ENCODE measurements around the gene SHROOM4.

The SHROOM4 gene

DNA sequence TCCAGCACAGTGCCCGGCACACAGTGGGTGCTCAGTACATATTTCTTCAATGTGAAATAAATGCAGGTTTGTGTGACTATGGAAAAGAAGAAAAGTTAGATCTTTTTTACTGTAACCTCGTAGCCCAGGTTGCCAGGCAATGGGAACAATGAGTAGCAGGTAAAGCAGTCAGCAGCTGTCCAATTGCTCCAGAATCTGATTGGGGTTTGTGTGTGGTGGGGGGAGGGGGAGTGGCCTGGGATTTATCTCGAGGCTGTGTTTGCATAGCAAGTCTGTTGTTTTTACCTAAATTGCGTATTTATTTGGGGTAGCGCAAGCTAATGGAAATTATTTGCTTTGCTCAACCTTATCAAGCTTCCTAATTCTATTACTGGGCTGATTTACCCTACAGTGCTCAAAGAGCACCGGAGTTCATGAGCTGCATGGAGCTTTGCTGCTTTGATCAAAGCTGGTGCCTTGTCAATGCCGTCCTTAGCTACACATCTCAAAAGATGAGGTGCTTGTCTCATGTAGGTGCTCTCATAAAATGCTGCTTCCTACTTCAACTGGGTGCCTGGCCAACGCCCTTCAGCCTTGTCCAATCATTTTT lies 198.3 kb downstream of the SHROOM4 start:
- no peak for DNase-seq (ENCODE audit: low read depth)

DNA sequence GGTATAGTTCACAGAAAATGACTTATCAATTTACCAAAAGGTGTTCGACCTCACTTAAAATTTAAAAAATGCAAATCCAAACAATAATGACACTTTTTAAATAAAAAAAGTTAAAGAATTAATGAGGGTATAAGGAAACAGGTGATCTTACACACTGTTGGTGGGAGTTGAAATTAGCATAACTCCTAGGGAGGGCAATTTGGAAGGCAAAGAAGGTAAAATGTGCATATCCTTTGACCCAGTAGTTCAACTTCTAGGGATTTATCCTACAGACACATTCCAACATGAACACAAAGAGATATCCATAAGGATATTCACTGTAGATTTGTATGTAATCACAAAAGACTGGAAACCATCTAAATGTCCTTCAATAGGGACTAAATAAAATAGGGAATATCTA lies 199.5 kb downstream of the SHROOM4 start:
- no peak for DNase-seq (ENCODE audit: low read depth)

DNA sequence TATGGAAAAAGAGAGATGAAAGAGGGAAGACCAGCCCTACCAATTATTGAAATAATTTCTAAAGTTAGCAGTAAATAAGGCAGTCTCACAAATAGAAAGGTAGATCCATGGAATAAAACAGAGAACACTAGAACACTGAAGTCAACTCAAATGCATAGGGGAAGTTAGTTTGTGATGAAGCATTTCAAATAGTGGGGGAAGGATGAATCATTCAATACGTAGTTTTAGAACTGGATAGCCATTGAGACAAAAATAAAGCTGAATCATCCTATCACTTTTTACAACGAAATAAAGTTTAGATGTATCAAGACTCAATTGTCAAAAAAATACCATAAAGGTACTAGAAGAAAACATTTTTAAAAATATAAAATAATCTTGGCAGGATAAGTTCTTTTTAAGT lies 200.1 kb downstream of the SHROOM4 start:
- DNase-seq (ENCODE audit: low read depth): no peak

DNA sequence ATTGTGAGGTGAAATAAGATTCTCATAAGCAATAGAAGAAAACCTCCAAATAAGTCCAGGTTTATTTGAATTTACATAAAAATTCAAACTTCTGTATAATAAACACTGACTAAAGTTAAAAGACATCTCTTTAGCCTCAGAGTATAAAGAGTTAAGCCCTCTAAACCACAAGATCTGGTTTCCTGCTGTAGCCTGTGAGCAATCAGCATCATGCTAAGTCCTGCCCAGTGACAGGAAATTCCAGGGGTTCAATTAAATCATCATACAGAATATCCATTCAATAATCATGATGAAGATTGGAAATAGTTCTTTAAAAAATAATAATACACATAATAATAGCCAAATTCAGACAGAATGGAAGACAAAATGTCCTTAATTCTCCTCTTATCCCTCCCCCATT lies 204.2 kb downstream of the SHROOM4 start:
- no peak for DNase-seq (ENCODE audit: low read depth)

DNA sequence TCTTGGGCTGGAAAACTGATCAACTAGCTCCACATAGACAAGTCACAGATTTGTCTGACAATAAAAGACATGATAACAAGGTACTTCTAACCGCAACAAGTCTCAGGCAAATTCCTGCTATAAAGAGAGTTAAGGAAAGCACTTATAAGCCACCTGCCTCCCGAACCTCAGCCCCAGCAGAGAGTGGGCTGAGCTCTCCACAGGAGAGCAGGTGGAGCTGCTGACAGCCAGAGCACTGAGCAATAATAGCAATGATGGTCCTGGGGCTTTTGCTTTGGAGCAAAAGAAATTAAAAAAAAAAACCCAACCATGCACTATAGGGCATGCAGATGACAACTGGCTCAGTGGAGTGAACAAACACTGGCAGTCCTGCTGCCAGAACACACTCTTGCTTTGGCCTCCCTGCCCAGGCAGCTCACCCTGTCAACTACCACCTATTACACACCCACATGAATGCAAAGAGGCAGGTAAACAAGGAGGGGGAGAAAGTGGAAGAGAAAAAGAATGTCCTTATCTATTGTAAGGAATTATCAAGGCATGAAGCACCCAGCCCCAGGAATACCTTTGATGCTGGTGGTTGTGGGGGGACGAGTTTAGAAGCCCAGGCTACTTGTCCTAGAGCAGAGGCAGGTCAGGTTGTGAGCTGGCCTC lies 207.6 kb downstream of the SHROOM4 start:
- DNase-seq (ENCODE audit: low read depth): no peak

DNA sequence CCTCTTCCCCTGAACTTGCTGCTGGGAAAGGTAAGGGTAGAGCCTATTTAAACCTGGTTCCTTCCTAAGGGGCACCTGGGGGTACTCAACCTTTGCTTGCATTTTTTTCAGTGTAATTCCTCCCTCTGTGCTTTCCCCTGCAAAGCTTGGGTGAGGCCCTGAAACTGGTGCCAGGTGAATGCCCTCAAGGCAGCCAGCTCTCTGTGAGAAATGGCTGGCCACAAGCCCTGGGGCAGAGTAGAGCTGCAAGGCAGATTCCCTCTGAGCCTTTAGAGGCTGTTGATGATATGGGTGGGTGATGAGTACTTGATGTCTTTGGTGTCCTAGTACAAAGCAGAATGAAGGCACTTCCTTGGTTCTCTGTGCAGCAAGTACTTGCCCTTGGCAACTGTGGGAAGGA lies 217.9 kb downstream of the SHROOM4 start:
- no peak for DNase-seq (ENCODE audit: low read depth)

DNA sequence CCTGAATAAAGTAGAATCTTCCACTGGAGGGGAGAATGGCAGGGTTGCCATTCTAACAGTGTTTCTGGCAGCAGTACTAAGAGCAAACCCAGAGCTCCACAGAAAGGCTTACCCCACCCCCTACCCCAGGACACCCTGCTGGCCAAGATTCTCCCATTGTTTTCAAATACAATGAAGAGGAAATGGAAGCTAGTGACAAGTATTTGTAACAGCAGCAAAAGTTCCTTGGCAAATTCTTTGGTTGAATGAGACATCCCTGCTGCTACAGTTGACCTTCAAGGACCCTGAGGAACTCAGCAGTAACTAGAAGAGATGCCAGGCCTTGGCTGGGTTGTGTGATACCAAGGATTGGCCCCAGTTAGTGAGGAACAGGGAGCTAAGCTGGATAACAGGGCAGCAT lies 219.2 kb downstream of the SHROOM4 start:
- DNase-seq (ENCODE audit: low read depth): no peak

DNA sequence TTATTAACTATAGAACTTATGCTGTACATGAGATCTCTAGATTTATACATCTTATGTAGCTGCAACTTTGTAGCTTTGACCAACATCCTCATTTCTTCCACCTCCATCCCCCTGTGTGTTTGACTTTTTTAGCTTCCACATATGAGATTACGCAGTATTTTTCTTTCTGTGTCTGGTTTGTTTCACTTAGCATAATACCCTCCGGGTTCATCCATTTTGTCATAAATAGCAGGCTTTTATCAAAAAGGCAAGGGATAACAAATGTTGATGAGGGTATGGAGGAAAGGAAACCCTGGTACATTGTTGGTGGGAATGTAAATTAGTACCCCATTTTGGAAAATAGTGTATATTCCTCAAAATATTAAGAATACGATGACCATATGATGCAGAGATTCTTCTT lies 227.0 kb downstream of the SHROOM4 start:
- DNase-seq (ENCODE audit: low read depth): no peak

DNA sequence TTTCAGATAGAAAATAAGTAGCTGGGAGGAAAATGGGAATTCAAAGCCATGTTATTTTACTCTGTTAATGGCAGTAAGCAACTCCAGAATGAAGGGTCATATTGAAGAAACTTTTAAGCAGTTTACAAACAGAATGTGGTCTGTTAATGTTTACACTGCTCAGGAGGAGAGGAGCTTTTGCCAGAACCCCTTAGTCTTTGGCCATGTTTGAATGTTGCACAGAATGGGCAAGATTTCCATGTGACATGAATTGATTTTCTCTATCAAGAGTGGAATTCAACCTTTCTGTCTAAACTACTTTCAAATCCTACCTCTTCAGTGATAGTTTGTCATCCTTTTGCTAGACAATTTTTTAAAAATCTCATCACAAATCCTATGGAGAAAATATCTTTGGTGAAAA lies 227.6 kb downstream of the SHROOM4 start:
- no peak for DNase-seq (ENCODE audit: low read depth)

DNA sequence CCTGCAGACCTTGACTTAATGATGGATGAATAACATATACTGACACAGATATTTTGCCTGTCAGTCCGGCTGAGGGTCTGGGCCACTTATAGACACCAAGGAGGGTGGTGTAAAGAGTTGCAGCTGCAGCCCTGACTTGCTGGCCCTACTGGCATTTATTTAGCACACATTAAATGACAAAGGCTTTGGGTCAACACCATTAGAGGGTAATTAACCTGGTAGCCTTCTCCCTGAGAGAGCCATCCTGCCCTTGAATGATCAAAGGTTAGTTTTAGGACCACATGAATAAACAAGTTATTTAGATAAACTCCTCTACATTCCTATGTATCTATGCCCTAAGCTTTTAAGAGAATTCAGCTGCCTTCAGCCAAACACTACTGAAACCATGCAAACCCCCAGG lies 232.6 kb downstream of the SHROOM4 start:
- DNase-seq (ENCODE audit: low read depth): no peak

DNA sequence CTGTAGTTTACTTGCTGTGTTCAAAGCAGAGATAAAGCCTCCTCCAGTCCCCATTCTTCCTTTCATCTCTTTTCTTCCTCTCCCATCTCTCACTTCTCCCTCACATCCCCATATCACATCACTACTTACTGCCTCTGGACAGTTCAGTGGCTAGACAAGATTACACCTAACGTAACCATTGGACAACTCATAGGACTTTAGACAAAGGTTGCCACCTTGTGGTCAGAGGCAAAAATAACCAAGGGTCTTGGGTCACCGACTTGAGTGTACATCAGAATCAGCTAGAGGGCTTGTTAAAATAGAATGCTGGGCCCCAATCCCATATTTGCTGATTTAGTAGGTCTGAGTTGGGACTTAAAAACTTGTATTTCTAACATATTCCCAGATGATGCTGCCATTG lies 234.0 kb downstream of the SHROOM4 start:
- no peak for DNase-seq (ENCODE audit: low read depth)

DNA sequence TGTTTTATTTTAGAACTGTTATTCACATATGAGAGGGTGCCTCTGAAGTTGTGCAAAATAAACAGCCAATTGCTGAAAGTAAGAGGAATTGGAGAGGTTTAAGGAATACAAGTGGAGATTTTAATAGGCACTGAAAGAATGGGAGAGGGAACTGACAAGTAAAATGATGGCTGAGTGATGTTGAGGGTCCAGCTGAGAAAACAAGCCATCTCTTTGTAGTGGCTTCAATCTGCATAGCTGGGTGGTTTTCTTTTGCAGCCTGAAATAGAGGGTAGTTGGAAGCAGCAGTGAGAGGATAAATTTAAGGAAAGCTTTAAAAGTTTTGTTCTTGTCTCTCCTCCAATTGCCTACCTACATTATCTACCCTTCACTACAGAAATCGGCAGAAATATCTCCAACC lies 236.7 kb downstream of the SHROOM4 start:
- DNase-seq (ENCODE audit: low read depth): no peak

DNA sequence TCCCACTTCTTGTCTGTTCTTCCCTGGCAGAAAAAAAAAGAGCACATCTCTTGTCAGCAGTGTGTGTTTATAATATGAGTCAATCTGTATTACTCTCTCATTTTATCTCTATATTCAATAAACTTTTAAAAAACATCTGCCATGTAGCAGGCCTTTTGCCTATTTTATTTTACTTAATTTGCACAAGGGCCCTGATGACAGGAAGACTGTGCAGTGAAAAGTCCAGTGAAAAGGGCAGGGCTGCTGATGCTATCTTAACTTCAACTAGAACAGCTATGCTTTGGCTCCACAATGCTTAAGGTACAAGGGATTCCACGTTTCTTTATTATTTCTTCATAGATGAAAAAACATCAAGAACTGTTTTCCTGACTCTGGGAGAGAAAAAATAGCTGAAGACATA lies 246.4 kb downstream of the SHROOM4 start:
- no peak for DNase-seq (ENCODE audit: low read depth)

DNA sequence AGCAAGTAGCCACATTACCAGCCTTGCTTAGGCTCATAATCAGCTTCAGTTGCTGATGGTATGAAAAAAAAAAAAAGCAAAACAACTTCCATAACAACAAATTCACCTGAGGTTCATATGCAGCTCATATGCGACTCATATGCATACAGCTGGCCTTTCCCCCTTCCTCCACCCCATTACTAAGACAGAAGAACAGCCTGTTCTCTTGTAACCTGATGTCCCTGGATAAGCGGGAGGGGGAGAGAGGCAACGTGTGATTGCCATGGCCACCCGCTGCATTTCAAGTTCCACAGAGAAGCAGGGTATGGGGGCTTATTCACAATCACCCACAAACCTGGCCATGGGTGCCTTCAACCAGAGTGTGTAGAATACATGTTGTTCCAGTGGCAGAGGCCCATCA lies 248.3 kb downstream of the SHROOM4 start:
- no peak for DNase-seq (ENCODE audit: low read depth)
